H1 (cell line): ENCODE measurements around the gene HIVEP3.

ENCODE experiments used
- CHD2 ChIP-seq: IDR thresholded peaks from 2 replicates; pipeline ENCODE4 v1.6.1; 2012; ENCODE audit warnings: low read length, improper control_type of control experiment
- EZH2 ChIP-seq: fragments of 200-600 bp; sonication (generic); IDR thresholded peaks from 2 replicates; pipeline ENCODE4 v1.7.1; 2012; ENCODE audit warnings: low read depth, mild to moderate bottlenecking, moderate library complexity, low read length, inconsistent platforms; ENCODE audit not compliant: severe bottlenecking
- JUN ChIP-seq: IDR thresholded peaks from 2 replicates; pipeline ENCODE4 v1.6.1; 2011; ENCODE audit warnings: low read depth, mild to moderate bottlenecking, improper control_type of control experiment, low read length
- JUND ChIP-seq: IDR thresholded peaks from 2 replicates; pipeline ENCODE4 v1.6.1; 2011; ENCODE audit warnings: mild to moderate bottlenecking, improper control_type of control experiment, low read length
- POLR2A ChIP-seq, 2 experiments: IDR thresholded peaks; 1 replicate in 1 of 2; 2 replicates in 1 of 2; pipeline ENCODE4 v1.6.1; 2011; ENCODE audit warnings: low read depth in 2 of 2, low read length in 2 of 2, mild to moderate bottlenecking in 2 of 2; ENCODE audit errors: control extremely low read depth in 1 of 2
- SIX5 ChIP-seq: IDR thresholded peaks from 2 replicates; pipeline ENCODE4 v1.6.1; 2011; ENCODE audit warnings: mild to moderate bottlenecking, low read depth, low read length
- SUZ12 ChIP-seq: fragments of 200-600 bp; sonication (generic); IDR thresholded peaks from 2 replicates; pipeline ENCODE4 v1.6.1; 2012; ENCODE audit warnings: mild to moderate bottlenecking, inconsistent platforms, low read length, moderate library complexity, mixed read lengths
- TAF1 ChIP-seq: IDR thresholded peaks from 2 replicates; pipeline ENCODE4 v1.6.1; 2011; ENCODE audit warnings: mild to moderate bottlenecking, low read depth, low read length
- YY1 ChIP-seq: IDR thresholded peaks from 2 replicates; pipeline ENCODE4 v1.6.1; 2011; ENCODE audit warnings: low read depth, mild to moderate bottlenecking, low read length
- ZNF274 ChIP-seq: IDR thresholded peaks from 2 replicates; pipeline ENCODE4 v1.7.0; 2012; ENCODE audit warnings: low read length, borderline replicate concordance; ENCODE audit errors: extremely low read depth
- TF ChIP-seq, protein P1 (sequence below): IDR thresholded peaks from 2 replicates; pipeline ENCODE4 v1.6.1; 2012; ENCODE audit warnings: inconsistent platforms
- TF ChIP-seq, protein P2 (sequence below), 3 experiments: IDR thresholded peaks; 1 replicate in 2 of 3; 2 replicates in 1 of 3; pipeline versions ENCODE4 v1.5.1 to v1.6.1; 2011; ENCODE audit warnings: low read length in 3 of 3, mild to moderate bottlenecking in 3 of 3, inconsistent platforms in 2 of 3, low read depth in 1 of 3, moderate library complexity in 1 of 3; ENCODE audit not compliant: insufficient read depth in 1 of 3; ENCODE audit errors: control extremely low read depth in 1 of 3

DNA sequence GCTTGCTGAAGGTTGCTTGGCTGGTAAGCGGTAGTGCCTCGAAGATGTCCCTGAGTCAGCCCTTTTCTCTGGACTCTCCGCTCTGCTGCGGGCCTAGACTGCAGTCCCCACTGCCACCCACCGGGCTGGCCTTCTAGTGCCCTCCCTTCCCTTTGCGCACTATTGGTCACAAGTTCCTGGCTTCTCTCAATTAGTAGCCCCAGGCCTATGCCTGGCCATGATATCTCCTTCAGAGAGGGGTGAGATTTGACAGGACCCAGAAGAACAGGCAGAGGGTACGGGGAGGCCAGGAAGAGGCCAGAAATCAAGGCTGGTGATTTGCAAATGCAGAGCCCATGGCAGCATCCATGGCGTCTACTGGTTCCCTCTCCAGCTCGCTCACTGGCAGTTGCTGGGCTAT lies 207.7 kb downstream of the HIVEP3 start:
- TF ChIP-seq, protein P1, sequence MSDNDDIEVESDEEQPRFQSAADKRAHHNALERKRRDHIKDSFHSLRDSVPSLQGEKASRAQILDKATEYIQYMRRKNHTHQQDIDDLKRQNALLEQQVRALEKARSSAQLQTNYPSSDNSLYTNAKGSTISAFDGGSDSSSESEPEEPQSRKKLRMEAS = no peak
- TF ChIP-seq, protein P2, sequence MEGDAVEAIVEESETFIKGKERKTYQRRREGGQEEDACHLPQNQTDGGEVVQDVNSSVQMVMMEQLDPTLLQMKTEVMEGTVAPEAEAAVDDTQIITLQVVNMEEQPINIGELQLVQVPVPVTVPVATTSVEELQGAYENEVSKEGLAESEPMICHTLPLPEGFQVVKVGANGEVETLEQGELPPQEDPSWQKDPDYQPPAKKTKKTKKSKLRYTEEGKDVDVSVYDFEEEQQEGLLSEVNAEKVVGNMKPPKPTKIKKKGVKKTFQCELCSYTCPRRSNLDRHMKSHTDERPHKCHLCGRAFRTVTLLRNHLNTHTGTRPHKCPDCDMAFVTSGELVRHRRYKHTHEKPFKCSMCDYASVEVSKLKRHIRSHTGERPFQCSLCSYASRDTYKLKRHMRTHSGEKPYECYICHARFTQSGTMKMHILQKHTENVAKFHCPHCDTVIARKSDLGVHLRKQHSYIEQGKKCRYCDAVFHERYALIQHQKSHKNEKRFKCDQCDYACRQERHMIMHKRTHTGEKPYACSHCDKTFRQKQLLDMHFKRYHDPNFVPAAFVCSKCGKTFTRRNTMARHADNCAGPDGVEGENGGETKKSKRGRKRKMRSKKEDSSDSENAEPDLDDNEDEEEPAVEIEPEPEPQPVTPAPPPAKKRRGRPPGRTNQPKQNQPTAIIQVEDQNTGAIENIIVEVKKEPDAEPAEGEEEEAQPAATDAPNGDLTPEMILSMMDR (IDR thresholded peaks at IDR 0.05; ENCODE audit: control extremely low read depth in 1 of 3, insufficient read depth in 1 of 3, low read depth in 1 of 3, low read length in 3 of 3) = no peak
- TF ChIP-seq JUND (no peak), CHD2 (no peak), JUN (no peak), TAF1 (no peak), YY1 (no peak), EZH2 (no peak), SUZ12 (no peak), POLR2A (IDR thresholded peaks at IDR 0.05; ENCODE audit: control extremely low read depth in 1 of 2, low read depth in 2 of 2, low read length in 2 of 2) (no peak), ZNF274 (no peak), SIX5 (no peak)
